ENCODE results near the gene TIGD6.

TIGD6 gene

DNA sequence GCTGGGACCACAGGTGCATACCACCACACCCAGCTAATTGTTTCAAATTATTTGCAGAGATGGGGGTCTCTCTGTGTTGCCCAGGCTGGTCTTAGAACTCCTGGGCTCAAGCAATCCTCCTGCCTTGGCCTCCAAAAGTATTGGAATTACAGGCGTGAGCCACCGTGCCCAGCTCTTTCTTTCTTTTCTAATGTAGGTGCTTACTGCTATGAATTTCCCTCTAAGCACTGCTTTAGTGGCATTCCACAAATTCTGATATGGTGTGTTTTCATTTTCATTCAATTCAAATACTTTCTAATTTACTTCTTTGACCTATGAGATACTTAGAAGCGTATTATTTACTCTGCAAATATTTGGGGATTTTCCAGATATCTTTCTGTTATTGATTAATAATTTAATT is 15.0 kb upstream of the TIGD6 start:
- DNase-seq, result no peak

DNA sequence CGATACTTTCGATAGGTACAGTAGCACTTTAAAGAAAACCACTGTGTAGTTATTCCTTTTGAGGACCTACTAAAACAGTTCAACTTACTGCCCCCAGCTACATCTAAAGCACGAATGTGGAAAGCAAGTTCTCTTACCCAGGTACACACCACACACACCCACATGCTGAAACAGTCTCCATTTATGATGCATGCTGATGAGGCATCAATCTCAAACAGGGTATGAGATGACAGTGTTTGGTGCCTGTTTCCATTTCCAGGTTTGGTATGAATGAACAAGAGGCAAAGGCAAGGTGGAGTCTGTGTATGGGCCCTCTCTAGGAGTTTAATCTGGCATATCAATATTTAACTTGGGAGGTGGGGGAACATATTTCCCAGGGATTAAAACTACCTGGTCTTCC is 14.0 kb upstream of the TIGD6 start:
- no peak for DNase-seq

DNA sequence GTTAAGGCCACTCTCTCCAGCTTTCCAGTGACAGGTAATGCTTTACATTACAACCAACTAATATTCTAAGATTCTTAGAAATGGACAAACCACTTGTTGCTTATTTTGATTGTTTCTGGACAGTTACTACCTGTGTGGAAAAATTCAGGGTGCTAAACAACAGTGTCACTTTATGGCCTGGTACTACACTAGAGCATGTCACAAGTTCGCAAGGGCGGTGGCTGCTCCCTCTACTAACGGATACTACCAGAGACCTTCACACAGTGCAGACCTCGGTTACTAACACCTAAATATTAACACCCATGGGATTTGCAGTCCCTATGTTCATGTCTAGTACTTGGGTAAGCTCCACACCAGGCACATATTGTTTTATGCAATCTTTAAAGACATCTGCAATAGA is 13.5 kb upstream of the TIGD6 start:
- DNase-seq, result no peak

DNA sequence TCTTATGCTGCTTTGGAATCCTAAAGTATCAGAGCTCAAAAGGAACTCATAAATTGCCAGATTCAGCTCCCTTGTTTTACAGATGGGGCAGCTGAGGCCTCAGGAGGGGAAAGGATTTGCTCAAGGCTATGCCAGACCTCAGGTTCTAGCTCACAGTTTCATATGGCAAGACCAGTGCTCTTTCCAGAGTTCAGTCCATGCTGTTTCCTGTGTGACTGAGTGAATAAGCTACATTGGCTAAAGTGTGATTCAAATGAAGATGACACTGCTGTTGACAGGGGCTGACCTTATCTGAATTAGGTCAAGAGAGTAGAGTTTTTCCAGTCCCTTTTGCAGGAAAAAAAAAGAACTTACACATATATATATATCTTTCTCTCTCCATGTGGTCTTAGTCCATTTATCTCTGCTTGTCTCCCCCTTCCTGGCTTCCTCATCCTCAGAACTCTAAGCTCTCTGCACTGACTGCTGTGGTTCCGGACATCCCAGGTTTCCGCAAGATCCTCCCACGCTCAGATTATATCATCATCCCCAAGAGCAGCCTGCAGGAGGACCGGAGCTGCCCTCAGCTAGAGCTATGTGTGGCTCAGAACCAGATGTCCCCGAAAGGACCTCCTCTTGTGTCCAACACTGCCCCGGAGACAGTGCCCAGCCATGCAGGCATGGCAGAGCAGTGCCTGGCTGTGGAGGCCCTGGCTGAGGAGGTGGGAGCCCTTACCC is 9.4 kb upstream of the TIGD6 start:
- DNase-seq, result no peak

DNA sequence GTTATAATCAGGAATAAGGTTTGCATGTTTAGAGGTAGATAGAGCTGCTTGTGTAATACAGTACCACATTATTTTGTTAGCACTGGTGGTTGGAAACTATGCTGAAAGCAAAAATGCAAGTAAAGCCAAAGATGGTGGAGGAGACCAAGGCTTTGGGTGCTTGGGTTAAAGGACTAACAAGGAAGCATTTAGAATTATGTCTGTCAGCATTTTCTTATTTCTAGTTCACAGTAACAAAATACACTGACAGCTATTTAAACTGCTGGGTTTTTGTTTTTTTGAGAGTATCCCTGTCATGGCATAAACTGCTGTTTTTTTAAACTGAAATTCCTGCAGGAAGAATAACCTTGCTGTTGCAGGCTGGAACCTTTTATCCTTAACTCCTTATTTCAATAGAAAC is 6.6 kb upstream of the TIGD6 start:
- no peak for DNase-seq

DNA sequence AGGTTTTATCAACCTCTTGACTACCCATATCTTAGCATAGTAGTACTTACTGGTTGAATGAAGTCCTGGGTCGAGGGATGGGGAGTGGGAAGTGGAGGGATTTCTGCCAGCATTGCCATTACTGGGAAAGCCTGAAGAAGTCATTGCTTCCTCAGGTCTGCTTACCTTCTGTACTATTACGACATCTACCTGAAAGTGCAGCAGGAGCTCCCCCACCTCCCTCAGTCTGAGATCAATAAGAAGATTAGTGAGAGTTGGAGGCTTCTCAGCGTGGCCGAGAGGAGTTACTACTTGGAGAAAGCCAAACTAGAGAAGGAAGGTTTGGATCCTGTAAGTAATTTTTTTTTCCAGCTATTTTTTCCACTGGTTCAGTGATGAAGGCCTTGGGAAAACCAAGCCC is 5.9 kb upstream of the TIGD6 start:
- no peak for DNase-seq

DNA sequence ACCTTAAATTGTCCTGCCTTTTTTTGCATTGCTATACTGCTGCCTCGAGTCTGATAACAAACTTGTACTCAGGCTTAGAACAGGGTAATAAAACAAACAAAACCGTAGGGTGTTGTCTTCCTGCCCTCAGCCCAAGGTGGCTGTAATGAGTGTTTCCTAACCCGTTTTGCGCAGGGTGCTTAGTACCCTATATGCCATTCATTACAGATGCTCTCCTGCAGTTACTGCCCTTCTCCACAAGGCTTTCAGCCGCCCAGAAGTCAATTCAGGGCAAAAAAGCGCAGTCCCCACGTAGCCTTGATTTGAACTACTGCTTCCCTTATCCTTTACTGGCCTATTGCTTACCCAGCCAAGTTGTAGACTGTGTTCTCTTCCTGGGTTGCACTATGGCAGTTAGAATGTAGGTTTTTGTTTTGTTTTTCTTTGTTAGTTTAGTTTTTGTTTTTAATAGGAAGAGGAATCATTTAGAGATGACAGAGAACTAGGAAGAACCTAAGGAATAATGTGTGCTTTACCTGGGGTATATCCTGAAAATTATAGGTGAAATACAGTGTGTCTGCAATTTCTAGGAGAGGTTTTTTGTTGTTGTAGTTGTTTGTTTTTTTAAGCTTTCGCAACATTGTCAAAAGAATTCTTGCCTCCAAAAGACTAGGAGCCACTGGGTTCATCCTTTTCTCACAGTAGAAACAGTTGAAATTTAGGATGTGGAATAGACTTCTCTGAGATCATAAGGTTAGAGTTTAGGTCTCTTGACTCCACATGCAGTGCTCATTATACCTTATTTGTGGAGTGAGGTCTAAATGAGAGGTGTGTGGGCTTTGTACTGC is 1.4 kb upstream of the TIGD6 start:
- peak; percentile 39 for DNase-seq

DNA sequence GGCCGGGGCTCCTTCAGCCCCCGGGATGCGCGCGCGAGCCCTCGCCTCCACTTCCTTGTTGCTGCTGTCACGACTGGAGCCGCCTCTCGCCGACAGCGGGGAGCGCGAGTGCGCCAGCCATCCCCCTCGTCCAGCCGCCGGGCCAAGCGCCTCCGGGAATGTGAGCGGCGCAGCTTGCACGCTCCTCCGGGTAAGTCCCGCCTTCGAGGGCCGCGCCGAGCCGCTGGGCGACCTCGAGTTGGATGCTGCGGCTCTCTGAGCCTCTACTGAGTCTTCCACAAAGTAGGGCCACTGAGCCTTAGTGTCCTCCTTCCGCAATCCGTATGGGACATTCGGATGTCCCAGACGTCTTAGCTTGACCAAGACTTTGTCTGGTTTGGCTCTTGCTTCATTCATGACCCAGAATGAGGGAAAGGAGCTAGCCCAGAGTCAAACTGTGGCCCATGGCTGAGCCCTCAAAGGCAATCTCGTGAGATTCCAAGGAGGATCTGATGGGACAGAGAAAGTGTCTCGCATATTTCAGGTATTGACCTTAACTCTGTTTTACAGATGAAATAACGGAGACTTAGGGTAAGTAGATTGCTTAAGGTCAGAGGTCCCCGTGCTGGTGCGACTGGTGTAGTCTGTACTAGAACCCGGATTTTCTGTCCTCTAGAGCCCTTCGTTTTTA is 671 bp upstream of the TIGD6 start:
- DNase-seq, result peak; percentile 26

DNA sequence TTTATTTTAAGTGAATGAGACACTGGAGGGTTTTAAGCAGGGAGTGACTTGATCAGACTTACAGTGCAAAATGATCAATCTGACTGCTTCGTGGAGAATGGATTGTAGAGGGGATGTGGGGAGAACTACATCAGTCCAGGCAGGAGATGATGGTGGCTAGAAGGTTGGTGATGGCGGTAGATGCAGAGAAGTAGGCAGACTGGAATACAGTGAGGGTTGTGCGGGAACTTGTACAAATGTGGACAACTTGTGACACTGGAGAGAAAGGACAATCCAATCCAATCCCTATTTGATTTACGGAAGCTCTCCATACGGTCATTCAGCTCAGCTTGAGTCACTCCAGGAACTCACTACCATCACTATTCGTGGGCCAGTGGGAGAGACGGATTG is 593 bp downstream of the TIGD6 start:
- no peak for DNase-seq

DNA sequence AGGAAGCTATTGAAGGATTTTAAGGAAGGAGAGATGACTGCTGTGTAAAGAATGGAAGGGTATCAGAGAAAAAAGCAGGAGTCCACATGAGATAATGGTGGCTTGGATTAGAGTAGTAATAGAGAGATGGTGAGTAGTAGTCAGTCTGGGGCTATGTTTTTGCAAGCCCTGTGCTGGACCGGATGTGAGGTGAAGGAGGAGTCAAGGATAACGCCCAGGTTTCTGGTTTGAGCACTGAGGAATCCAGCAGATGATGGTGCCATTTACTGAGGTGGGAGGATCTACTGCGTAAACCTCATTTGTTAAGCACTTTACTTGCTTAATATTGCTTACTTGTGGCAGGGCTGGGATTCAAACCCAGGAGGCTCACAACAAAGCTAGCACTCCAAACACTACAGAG is 1.1 kb downstream of the TIGD6 start:
- no peak for DNase-seq

DNA sequence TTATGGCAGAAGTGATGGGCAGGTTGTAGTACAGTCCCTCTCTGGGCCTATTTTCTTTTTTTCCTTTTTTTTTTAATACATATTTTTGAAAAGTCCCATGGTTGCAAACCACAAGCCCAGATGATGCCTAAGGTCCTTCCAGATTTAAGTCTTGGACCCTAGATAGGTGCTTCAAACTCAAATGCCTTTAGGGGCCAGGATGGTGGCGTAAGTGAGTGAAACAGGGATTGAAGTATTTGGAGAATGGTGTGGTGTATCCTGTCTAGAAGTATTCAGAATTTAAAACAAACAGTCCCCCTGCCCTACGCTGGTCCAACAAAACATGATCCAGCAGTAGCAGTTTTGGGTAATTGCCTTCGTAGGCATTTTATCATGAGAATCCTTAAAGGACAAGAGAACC is 2.2 kb downstream of the TIGD6 start:
- no peak for DNase-seq

DNA sequence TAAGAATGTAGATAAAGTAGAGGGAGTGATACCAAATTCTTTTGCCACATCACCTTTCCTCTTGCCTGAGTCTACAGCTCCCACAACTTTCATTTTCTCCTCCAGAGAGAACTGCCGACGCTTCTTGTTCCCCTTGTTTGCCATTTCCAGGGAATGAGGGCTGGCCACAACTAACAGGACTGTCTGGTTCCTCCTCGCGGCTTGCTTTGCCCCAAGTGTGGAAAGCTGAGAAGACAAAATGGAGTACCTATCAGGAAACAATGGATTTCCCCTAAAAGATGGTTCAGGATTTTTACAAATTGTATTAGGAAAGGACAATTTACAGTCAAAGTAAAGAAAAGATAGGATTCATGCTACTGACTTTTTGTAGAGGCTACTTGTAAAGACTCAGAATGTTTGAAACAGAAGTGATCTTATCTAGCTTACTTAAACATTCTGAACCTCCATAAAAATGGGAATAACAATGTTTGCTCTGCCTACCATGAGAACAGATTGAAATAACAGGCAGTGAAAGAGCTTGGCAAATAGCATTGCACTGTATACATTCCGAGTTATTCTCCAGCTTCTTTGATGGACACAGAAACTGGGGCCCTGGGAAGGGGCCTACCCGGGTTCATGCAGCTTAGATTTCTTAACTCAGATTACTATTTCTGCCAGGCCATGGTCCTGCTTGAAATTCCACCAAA is 4.1 kb downstream of the TIGD6 start:
- DNase-seq, result no peak

DNA sequence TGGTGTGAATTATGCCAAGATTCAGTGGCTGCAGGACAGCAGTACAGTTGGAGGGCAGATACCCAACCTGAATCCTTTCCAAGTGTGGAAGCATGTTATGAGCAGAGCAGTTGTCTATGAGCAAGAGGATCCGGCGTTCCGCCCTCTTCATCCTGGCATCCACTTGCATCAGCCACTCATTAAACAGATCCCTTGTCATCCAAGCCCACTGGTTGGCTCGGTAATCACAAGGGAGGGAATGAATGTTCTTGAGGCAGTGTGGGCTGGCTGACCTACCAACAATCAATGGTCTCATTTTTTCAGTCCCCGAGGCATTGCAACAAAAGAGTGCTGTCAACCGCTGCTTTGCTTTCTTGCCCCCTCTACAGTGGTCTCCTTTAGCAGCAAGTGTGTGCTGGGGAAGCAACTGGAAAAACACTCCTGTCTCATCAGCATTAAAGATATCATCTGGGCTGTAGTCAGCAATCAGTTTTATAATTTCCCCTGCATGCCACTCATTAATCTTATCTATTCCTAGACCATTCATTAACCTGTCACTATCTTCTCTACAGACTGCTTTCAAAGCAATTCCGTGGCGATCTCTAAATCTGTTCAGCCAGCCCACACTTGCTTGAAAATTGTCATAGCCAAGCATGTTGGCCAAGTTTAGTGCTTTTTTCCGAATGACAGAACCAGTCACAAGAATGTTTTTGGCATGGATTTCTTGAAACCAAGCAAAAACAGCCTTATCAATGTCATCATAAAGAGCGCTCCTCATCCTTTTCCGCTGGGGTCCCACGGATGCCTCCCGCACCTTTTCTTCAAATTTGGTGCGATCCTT is 4.9 kb downstream of the TIGD6 start:
- no peak for DNase-seq

DNA sequence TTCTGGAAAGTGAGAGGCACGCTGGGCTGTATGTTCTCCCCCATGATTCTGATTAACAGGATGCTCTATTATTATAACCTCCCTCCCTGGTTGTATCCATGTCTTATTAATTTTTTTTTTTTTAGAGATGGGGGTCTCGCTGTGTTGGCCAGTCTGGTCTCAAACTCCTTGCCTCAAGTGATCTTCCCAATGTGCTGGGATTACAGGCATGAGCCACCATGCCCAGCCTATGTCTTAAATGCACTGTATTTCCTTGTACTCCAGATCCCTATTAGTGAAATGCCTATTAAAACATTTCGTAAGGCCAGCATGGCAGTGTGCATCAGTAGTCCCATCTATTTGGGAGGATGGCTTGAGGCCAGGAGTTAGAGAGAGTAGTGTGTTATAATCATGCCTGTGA is 7.0 kb downstream of the TIGD6 start:
- DNase-seq, result no peak

DNA sequence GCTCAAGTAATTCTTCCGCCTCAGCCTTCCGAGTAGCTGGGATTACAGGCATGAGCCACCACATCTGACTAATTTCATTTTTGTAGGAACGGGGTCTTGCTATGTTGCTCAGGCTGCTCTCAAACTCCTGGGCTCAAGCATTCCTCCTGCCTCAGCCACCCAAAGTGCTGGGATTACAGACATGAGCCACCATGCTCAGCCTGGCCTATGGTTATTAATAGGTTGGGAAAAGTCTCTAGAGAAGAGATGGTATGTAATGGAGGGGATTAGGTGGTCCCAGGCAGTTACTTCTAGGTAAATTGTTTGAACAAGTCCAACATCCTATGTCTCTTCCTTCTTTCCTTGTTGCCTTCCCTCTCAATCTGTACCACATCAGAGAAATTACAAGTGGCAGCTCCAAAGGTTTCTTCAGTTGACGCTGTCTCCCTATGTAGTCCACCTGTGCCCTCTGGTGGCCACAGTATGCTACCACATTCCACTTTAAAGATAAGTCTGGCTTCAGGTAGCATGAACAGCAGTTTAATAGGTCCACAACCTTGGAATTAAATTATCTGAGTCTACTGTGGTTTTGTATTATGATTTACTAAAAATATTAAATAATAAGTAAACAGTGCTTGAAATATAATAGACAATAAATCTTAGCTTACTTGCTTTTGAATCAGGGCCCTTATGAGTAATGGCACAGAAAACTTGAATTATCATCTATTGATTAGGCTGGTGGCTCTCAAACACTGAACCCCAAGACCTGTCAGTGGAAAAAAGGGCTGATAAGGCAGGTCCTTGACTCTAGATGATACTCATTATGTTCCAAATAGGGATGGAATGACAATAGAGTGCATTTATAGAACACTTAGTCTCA is 9.7 kb downstream of the TIGD6 start:
- DNase-seq, result peak; percentile 57

DNA sequence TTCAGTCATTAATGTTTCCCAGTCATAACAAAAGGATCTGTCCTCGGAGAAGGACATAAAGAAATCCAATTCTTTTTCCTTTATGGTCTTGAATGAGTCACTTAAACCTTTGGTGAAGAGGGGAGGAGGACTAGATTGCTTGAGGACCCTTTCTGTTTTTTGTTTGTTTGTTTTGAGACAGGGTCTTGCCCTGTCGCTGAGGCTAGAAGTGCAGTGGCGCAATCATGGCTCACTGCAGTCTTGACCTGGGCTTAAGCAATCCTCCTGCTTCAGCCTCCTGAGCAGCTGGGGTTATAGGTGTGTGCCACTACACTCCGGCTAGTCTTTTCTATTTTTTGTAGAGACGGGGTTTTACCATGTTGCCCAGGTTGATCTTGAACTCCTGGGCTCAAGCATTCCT is 12.3 kb downstream of the TIGD6 start:
- DNase-seq, result no peak

DNA sequence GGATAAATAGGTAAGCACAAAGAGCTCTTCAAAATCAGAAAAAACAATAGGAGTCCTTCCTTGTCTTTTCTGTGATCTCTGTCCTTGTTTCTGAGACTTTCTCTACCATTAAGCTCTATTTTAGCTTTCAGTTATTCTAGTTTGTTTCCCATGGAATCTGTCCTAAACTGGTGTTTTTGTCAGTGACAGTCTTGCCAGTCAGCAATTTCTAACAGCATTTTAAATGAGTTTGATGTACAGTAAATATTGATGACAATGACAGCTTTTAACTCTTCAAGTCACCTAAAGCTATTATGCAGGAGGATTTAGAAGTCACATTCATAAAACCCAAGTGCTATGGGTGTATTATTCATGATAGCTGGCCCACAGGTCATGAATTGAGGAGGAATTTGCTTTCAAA is 17.9 kb downstream of the TIGD6 start:
- DNase-seq, result no peak

DNA sequence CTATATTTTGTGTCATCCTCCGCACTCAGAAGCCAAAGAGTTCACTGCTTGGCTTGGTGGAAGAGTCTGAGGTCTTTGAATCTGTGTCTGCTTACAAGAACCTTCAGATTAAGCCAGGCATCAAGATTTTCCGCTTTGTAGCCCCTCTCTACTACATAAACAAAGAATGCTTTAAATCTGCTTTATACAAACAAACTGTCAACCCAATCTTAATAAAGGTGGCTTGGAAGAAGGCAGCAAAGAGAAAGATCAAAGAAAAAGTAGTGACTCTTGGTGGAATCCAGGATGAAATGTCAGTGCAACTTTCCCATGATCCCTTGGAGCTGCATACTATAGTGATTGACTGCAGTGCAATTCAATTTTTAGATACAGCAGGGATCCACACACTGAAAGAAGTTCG is 19.2 kb downstream of the TIGD6 start:
- DNase-seq, result no peak

DNA sequence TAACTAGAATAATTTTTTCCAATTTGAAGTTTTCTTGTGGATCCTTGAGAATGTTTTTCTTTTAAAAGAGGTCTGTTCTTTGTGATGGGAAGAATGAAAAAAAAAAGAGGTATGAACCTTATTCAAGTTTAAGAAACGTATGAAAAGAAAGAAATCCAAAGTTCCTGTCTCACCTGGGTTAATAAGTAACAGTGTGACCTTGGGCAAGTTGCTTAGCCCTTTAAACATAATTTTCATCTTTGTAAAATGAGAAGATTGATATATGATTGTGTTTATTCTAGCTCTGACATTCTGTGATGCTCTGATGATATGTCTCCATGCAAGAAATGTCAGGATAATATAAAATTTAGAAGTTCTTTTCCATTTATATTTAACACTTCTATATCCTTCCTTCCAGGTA is 20.6 kb downstream of the TIGD6 start:
- no peak for DNase-seq

DNA sequence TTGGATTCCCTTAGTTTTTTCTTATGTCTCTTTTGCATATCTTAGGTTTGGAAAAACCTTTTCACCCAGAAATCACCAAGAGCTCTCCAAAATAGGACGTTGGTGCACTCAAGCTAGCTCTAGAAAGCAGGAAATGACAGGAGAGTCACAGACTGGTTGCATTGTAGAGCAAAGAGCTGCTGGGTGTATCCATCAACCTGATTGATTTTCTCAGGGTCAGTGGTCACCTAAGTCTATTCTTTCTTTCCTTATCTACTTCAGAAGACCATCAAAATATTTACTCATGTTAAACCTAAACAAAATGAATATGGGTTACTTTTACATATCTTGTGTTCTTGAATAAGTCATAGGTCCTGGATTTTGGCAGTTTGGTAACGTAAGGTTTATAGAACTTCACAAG is 25.0 kb downstream of the TIGD6 start:
- no peak for DNase-seq

DNA sequence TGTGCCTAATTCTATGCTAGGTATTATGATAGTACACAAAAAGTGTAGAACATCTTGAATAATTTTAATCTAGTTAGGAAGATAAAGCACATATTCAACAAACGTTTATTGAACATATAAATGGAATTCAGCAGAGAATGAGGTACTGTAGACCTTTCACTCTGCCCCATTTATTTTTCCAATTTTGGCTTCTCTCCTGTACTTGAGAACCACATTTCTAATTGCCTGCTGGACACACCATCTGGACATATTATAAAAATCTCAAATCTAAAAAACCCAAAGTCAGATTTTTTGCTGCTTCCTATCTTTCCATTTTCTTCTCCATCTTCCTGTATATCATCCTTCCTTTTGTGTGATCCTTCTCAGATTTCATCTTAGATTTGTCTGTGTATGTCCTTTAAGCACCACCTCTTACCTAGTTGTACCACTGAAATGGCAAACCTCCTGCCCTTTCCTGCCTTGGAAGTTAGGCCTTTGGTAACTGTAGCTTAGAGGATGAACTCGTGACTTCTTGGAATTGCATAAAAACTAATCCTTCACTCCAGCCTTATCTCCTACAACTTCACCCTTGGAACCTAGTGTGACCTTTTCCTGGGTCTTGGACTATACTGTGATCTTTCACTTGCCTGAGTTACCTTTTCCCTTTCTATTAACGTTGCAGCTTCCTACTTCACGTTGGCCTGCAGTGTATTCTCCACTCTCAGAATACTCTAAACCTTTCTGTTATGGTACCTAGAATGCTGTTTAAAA is 31.1 kb downstream of the TIGD6 start:
- no peak for DNase-seq
